ENCODE results near the gene APBB1IP.
A peak's percentile ranks its signal among the peaks of the same experiment; 100 is the strongest.
"Not testable (repeated sequence)": the region's sequence is repeated elsewhere in the genome, so short reads cannot be mapped to it uniquely, and the experiment has no call there.

Gene APBB1IP

DNA sequence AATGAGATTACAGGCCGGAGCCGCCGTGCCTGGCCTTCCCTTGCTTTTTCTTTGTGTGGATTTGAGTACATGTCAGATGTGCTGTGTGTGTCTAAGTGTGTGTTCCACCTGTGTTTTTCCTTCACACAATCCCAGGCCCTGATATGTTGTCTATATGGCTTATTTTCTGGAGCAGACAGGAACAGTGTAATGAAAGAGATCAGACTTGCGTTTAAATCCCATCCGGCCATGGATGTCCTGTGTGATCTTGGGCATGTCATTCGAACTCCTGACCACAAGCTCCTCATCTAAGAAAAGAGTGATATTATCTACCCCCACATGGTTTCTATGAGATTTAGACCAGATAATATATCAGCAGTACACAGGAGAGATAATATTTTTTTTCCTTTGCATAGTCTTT is 37.2 kb downstream of the APBB1IP start:
- FAIRE-seq (no peak), DNase-seq (ENCODE audit: insufficient read length, low spot score) (no peak)
- no peak for TF ChIP-seq POLR2A (IDR thresholded peaks at IDR 0.05; ENCODE audit: low read depth, low read length)

DNA sequence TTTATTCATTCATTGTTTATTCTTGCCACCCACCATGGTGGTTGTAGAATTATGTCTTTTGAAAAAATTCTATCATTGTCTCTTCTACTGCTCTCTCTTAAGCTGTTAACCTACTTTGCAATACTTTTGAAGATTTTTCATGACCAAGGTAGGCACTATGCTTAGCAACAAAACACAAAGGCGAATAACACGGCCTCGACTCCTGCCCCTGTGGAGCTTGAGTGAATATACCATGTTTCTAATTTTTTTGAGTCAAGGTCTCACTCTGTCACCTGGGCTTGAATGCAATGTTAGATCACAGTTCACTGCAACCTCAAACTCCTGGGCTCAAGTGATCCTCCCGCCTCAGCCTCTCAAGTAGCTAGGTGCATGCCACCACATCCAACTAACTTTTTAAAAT is 39.4 kb downstream of the APBB1IP start:
- no peak for TF ChIP-seq POLR2A (IDR thresholded peaks at IDR 0.05; ENCODE audit: low read depth, low read length)
- DNase-seq (ENCODE audit: insufficient read length, low spot score) (no peak), FAIRE-seq (no peak)

DNA sequence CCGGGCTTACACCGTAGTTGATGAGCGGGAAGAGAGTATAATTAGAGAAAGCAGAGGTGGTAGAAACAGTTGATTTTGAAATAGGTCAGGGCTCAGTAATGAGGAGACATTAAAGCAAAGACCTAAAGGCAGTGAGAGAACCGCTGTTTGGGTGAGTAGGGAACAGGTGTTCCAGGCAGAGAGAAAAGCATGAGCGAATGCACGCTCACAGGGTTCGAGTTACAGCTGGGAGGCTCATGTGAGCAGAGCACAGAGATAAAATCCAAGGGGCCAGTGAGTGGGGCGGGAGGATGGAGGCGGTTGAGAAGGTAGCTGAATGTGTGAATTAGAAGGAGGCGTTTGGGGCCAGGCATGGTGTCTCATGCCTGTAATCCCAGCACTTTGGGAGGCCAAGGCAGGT is 39.9 kb downstream of the APBB1IP start:
- TF ChIP-seq POLR2A (IDR thresholded peaks at IDR 0.05; ENCODE audit: low read depth, low read length): no peak
- FAIRE-seq: no peak
- DNase-seq (ENCODE audit: insufficient read length, low spot score): no peak

DNA sequence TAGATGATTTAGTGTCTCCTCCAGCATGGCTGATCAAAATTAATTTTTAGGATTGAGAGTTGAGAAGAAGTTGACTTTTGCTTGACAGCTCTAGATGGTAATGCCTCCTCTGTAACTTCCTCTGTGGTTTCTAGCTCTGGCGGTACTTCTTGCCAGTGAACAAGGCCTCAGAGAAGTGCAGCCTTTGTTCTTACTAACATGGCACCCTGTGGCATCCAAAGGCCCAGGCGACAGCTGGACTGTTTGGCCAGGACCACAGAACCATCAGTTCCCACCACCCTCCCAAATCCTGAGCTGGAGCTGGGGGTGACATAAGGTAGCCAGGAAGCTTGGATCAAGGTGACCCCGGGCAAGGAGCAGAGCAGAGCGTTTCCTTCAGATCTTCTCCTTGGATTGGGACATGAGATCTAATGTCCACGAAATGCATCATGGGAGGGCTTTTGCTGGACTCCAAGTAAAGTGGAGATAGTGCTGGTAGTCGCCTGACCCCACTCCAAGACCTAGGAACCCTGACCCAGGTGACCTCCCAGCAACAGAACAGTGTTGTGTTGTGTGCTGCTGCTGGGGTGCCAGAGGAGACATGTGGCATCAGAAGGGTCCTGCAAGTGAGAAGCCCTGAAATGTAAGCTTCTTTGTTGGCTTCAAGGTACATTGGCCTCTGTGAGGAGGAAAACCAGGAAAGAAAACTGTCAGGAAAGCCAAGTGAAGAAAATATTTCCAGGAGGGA is 41.8 kb downstream of the APBB1IP start:
- DNase-seq (ENCODE audit: insufficient read length, low spot score) (no peak), FAIRE-seq (no peak)
- TF ChIP-seq POLR2A (IDR thresholded peaks at IDR 0.05; ENCODE audit: low read depth, low read length): no peak

DNA sequence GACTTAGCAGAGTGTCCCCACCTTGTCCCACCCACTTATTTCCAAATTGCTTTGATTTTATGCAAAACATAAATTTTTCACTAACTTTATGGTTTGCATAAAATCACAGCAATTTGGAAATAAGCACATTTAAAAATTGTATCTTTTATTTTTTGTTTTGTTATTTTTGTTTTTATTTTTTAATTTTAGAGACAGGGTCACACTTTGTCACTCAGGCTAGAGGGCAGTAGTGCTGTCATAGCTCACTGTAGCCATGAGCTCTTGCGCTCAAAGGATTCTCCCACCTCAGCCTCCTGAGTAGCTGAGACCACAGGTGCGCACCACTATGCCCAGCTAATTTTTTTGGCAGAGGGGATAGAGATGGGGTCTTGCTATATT is 43.2 kb downstream of the APBB1IP start:
- TF ChIP-seq POLR2A (IDR thresholded peaks at IDR 0.05; ENCODE audit: low read depth, low read length): no peak
- FAIRE-seq: no peak
- no peak for DNase-seq (ENCODE audit: insufficient read length, low spot score)

DNA sequence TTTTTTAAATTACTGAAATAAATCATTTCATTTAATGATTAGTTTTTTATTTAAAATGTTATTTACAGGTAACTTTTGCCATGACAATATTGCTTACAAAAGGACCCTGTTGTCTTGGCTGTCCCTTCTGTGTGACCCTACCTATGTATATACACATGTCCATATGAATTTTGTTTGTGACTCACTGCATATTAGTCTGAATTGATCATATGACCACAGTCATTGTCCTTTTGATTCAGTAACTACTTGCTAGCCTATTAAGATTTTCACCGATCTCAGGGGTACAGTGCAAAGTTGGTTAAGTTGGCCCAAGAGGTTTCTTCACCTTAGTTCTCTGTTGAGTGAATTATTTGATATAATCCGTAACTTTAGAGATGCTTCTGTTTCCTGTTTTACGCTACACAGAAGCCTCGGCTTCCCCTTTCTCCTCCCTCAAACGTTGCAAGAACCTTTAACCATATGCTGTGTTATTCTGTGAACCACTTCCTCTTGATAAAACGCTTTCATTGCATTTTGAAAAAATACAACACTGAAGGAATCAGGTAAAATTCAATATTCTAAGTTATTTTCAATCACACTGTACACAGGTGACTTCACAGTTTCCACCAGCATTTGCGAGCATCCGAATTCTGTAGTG is 43.9 kb downstream of the APBB1IP start:
- DNase-seq (ENCODE audit: insufficient read length, low spot score) (no peak), FAIRE-seq (no peak)

DNA sequence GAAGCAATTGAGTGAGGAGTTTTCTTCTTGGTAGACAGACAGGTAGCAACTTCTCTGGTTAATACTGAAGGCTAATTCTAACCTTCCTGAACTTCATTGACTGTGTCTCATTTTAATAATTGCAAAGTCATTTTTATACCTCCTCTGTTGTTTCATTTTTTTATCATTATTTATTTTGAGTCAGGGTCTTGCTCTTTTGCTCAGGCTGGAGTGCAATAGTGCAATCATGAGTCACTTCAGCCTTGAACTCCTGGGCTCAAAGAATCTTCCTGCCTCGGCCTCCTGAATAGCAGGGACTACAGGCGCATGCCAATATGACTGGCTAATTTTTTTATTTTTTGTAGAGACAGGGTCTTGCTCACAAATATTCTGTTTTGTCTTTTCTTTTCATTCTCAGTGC is 45.4 kb downstream of the APBB1IP start:
- no peak for FAIRE-seq
- TF ChIP-seq POLR2A (IDR thresholded peaks at IDR 0.05; ENCODE audit: low read depth, low read length): no peak
- no peak for DNase-seq (ENCODE audit: insufficient read length, low spot score)

More for the DNA sequence above, 43.9 kb downstream of the APBB1IP start:
- no peak for TF ChIP-seq POLR2A (IDR thresholded peaks at IDR 0.05; ENCODE audit: low read depth, low read length)

DNA sequence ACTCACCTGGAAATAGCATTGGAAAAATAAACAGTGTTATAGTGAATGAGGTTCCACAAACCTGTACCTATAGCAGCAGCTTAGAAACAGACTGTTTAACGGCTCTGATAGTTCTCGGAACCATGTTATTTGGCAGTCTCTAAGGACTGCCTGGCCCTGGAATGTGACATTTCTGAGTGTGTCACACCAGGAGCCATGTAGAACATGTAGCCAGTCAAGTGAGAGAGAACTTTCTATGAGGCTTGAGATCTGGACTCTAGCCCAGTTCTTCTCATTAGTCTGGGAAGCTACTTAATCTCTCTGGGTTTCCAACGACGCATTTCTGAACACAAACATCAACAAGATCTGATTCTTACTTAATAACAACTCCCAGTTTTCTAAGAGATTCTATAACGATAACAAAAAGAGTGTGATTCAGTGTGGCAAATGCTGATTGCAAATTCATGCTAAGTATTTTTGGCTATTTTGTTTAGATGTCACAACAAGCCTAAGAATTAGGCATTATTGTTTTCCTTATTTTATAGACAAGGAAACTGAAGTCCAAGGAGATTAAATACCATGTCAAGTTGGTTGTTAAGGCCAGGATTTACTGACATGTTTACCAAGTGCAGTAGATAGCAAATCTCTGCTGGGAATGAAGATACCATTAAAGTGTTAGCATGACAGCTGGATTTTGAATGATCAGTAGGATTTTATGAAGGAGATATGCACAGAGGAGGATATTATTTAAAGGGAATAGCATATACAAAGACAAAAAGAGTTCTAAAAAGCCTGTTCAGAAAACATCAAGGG is 47.2 kb downstream of the APBB1IP start:
- FAIRE-seq (no peak), DNase-seq (ENCODE audit: insufficient read length, low spot score) (no peak)
- TF ChIP-seq POLR2A (IDR thresholded peaks at IDR 0.05; ENCODE audit: low read depth, low read length): no peak

DNA sequence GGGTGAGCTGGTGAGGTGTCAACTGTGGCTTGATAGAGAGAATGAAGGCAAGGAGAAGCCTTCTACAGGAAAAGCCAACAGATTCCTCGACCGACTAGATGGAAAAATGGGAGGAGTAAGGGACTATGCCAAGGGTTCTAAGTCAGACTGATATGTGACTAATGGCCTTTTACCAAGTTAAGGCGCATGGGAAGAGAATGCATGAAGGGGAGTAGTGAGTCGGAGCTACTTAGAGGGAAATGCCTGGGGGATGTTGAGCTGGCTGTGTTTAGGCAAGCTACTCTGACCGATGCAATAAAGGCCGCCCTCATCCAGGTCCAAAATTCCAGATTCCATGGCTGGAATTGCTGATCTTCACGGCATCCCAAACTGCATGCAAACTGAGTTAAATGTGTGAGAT is 48.2 kb downstream of the APBB1IP start:
- FAIRE-seq (peak; percentile 98), DNase-seq (ENCODE audit: insufficient read length, low spot score) (peak; percentile 28)
- no peak for TF ChIP-seq POLR2A (IDR thresholded peaks at IDR 0.05; ENCODE audit: low read depth, low read length)

DNA sequence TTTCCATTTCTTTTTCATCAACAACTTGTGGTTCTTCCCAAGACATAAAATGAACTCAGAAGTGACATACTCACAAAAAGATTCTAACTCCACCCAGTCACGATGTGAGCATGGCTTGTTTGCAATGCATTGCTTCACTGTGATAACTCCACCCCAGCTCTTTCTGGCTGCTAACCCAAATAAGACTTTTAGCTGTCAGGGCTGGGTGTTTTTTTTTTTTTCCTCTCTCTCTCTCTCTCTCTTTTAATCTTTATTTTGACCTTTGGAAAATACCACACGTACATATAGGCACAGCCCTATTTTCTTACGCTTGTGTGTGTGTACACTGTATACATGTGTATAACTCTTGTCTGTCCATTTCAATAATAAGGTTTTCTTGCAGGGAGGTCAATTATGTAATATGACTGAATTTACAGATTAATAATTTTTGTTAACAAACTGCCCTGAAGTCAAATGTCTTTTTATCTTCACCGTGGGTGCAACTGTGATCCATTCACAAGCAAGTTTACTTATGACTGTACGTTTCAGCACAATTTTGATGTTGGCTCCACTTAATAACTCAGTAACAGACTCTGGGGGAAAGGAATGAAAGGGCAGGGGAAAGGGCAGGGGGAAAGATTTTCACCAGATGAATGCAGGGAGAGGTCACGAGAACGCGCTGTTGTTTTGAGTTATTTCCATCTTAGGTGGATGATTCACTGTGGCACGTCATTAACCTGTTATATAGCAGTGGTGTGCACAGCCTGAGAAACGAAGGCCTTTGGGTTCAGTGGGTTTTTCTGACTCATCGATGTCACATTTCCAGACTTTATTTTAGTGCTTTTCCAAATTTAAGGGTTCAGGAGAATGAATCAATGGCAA is 49.1 kb downstream of the APBB1IP start:
- DNase-seq (ENCODE audit: insufficient read length, low spot score) (peak; percentile 35), FAIRE-seq (peak; percentile 91)
- no peak for TF ChIP-seq POLR2A (IDR thresholded peaks at IDR 0.05; ENCODE audit: low read depth, low read length)

DNA sequence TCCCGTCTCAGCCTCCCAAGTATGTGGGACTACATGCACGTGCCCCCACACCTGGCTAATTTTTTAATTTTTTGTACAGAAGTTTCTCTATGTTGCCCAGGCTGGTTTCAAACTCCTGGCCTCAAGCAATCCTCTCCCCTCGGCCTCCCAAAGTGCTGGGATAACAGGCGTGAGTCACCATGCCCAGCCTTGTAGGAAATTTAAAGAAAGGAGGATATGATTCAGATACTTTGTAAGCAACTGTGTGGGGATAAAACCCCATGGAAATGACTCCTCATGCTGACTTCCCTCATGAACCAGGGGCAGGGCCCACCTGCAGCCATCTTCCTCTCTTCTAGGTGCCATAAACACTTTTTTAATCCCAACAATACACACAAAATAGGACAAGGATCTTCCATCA is 50.2 kb downstream of the APBB1IP start:
- DNase-seq (ENCODE audit: insufficient read length, low spot score) (peak; percentile 38), FAIRE-seq (peak; percentile 83)
- no peak for TF ChIP-seq POLR2A (IDR thresholded peaks at IDR 0.05; ENCODE audit: low read depth, low read length)

DNA sequence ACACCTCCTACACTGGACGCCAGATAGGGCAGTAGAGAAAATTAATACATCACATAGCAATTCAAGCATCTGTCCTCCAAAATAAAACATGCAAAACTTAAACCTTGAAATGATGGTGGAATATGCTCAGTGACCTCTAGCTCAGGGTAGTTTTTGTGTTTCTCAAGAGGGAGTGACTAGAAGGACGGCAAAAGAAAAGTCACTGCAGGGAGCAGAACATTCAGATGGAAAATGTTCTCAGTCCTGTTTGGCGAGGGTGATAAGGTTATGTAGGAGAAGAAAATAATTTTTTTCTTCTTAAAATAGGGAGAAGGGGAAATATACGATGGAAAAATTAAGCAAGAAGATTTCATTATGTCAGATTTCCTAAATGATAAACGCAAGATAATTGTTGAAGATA is 50.9 kb downstream of the APBB1IP start:
- DNase-seq (ENCODE audit: insufficient read length, low spot score) (no peak), FAIRE-seq (no peak)
- TF ChIP-seq POLR2A (IDR thresholded peaks at IDR 0.05; ENCODE audit: low read depth, low read length): no peak

DNA sequence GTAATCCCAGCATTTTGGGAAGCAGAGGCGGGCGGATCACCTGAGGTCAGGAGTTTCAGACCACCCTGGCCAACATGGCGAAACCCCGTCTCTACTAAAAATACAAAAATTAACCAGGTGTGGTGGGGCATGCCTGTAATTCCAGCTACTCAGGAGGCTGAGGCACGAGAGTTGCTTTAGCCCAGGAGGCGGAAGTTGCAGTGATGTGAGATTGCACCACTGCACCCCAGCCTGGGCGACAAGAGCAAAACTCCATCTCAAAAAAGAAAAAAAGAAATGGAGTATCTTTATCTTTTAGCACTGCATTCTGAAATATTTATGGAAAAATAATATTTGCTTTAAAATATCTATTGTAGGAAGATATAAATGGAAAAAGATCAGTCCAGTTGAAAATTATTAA is 52.2 kb downstream of the APBB1IP start:
- DNase-seq (ENCODE audit: insufficient read length, low spot score); FAIRE-seq: not testable (repeated sequence)

DNA sequence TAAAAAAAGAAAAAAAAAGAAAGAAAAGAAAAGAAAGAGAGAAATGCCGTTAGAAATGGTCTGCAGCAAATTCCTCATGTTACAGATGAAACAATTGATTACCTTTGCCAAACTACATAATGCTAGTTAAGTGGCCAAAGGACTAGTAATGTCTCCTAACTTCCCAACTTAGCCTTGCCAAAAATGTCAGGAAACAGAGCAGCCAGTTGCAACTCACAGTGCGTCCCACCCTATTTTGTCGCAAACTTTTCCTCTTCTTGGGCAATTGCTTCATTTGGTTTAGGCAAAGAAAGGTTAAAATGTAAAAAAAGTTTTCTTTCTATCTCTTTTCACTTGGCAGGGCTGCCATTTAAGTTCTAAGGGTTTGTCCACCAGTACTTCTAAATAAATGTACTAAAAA is 53.1 kb downstream of the APBB1IP start:
- FAIRE-seq (no peak), DNase-seq (ENCODE audit: insufficient read length, low spot score) (no peak)
- no peak for TF ChIP-seq POLR2A (IDR thresholded peaks at IDR 0.05; ENCODE audit: low read depth, low read length)
